ENCODE measurements around the gene TTC13.

DNA sequence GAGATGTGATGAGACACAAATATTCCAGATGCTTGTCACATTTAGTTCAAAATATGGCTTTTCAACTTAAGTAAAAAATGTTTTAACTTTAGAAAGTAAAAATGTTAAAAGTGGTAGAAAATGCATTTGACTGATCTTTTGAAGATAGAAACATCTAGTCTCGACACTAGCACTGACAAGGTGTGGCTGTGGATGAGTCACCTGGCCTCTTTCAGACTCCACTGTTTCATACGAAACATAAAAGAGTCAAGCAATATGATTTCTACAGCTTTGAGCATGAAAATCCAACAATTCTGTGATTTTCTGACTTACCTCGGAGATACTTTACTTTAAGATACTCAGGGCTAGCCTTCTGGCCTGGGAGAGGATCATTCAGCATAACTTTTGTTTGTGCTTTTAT lies 47.7 kb downstream of the TTC13 start:
- TF ChIP-seq, protein P1, sequence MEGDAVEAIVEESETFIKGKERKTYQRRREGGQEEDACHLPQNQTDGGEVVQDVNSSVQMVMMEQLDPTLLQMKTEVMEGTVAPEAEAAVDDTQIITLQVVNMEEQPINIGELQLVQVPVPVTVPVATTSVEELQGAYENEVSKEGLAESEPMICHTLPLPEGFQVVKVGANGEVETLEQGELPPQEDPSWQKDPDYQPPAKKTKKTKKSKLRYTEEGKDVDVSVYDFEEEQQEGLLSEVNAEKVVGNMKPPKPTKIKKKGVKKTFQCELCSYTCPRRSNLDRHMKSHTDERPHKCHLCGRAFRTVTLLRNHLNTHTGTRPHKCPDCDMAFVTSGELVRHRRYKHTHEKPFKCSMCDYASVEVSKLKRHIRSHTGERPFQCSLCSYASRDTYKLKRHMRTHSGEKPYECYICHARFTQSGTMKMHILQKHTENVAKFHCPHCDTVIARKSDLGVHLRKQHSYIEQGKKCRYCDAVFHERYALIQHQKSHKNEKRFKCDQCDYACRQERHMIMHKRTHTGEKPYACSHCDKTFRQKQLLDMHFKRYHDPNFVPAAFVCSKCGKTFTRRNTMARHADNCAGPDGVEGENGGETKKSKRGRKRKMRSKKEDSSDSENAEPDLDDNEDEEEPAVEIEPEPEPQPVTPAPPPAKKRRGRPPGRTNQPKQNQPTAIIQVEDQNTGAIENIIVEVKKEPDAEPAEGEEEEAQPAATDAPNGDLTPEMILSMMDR (IDR thresholded peaks at IDR 0.05): no peak
- TF ChIP-seq POLR2A (IDR thresholded peaks at IDR 0.05): no peak

Measured in adrenal gland (tissue), 5 donors.